GDM1 (cell line): Measurements from ENCODE around the gene POLN.

Source experiments
- DNase-seq: peaks from one replicate; lab custom pipeline; 2025; lab: John Stamatoyannopoulos, UW

The POLN gene

GRCh38 chr4:2070421-2071251, 171.3 kb downstream of the POLN start:
- no peak for DNase-seq

DNA sequence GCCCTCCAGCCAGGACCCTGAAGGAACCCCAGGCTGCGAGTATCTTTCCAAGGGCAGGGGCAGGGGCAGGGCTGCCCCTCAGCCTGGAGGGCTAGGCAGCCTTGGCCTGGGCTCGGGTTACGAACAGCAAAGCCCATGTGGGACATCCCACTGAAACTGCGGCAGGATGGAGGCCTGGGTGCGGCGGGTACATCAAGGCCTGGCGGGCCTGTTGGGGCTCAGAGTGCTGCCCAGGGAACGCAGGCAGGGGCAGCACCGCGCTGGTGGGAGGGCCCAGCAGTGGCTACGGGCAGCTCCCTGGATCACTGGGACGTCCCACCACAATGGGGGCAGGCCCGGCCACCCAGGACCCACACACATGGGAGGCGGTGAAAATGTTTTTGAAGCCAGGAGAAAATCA, 171.9 kb downstream of the POLN start:
- no peak for DNase-seq

- DNase-seq: no peak
Observed at GRCh38 chr4:2069161-2069971, 172.6 kb downstream of the POLN start.

DNA sequence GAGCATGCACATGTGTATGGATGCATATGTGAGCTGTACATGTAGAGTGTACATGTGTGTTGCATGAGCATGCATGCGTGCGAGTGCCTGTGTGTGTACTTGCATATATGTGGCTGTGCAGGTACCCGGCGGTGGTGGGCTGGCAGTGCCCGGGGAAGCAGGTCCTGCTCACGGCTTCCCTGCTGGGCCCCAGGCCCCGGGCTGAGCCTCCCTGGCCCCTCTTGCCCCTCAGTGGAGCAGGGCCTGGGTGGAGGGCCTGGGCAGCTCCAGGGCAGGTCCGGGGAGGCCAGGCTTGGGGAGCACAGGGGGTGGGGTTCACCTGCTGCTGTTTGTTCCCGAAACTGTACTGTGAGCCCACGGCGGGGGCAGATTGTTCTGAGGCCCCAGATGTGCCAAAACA, 173.4 kb downstream of the POLN start:
- no peak for DNase-seq

DNA sequence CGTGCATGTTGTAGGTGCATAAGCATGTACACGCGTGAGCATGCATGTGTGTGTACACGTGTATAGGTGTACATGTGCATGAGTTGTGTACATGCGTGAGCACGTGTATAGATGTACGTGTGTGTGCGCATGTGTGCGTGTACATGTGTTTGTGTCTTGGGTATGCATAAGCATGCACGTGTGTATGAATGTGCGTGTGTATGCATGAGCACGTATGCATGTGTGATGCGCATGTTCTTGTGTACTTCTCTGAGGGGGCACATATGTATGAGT, 173.8 kb downstream of the POLN start:
- no peak for DNase-seq

DNA sequence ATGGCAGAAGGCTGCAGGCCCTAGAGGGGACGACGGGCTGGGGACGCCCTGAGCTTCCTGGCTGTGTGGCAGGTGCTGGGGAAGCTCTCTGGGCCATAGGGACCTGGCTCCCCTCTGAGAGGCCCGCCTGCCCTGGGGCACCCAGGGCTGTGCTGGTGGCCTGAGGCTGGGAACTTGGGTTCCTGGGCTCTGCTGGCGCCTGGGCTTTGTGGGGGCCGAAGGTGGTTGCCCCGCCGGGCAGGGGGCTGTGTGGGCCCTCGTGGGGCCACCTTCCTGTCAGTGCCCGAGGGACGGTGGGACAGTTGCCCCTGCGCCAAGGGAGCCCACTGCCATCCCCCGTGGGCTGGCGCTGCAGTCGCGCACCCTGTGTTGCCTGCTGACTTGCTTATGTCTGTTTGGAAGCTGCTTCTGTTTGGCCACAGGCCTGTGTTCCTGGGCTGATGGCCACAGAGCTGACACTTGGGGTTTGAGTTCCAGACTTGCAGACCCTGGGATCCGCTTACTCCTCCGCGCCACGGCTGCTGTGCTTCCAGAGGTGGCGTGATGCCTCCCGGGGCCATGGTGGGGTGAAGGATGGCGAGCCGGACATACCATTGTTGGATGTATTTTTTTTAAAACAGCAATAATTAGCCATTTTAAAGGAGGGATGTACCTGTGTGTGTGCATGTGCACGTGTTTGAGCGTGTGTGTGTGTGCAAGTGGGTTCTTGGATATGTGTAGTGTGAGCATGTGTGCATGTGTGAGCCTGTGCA, 174.3 kb downstream of the POLN start:
- no peak for DNase-seq

- no peak for DNase-seq
Observed at GRCh38 chr4:2066571-2067445, 175.1 kb downstream of the POLN start.

DNA sequence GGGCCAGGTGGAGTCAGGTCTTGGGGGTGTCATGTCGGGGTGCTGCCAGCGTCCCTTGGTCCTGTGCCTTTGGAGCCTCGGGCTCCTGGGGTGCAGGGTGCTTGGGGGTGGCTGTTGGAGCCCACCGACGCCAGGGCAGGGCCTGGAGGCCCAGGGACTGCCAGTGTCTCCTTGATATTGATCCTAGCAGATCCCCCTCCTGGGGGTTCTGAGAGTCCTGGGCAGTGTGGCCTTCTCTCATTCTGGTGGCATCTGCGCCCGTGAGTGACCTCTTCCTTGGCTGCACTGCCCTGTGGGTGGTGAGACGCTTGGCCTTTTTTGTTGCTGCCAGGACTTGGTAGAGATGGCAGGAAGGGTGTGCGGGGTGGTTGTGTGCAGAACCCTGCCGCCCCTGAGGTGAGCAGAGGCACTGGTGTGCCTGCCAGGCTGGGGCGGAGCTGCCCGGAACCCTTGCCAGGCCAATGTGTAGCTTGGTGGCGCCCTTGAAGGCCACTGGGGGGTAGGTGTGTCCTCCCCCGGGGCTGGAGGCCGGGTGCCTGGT, 175.8 kb downstream of the POLN start:
- no peak for DNase-seq

DNA sequence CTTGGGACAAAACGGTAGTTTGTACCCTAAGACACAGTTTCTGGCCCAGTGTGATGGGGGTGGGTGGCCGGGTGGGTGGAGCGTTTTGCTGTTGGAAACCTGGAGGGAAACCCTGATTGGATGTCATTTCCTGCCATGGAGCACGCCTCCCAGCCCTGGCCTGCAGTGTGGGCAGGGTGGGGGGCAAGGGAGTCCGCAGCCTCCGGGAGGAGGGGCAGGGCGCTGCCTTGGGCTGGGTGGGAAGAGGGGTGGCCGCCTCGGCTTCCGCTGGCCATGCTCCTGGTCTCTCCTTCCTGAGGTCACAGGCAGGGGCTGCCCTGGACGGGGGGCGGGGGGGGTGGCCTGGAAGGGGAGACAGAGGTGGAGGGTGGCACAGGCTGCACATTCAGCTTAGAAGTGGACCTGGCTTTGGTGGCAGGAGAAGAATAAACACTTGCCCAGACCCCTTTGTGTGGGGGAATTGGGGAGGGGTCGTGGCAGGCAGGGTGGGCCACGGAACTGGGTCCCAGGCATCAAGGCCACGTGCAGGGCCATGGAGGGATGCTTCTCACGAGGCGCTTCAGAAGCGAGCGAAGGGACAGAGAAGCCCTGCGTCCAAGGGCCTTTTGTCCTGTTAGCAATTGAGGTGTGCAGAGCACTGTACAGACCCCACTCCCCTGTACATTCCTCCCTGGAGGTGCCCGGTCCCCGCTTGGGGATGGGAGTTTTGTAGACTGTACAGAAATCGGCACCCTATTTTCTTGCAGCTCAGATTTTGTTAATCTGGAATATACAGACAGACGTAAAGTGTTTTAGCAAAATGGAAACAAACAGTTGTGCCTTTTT, 176.6 kb downstream of the POLN start:
- no peak for DNase-seq

GRCh38 chr4:2064276-2064991, 177.5 kb downstream of the POLN start:
- DNase-seq: no peak

GRCh38 chr4:2063557-2064275, 178.2 kb downstream of the POLN start:
- no peak for DNase-seq

- DNase-seq: no peak
Observed at GRCh38 chr4:2062808-2063524, 179.0 kb downstream of the POLN start.

- no peak for DNase-seq
Observed at GRCh38 chr4:2062168-2062807, 179.6 kb downstream of the POLN start.

- no peak for DNase-seq
Observed at GRCh38 chr4:2061186-2062131, 180.5 kb downstream of the POLN start.

DNA sequence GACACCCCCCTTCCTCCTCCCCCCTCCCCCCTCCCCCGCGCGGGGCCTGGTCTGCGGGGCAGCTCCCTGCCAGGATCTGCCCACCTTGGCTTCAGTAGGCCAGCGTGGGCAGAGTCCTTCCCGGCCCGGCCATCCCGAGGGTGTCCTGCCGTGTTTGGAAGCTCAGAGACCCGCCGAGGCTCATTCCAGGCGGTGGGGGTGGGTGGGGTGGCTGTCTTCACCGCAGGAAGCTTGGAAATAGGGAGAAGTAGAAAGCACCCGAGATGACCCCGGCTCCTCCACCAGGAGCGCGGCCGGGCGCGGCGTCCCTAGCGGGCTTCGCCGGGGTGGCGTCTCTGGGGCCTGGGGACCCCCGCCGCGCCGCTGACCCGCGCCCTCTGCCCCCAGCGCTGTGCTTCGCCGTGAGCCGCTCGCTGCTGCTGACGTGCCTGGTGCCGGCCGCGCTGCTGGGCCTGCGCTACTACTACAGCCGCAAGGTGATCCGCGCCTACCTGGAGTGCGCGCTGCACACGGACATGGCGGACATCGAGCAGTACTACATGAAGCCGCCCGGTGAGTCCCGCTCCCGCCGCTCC, 181.2 kb downstream of the POLN start:
- no peak for DNase-seq

- DNase-seq: no peak
Observed at GRCh38 chr4:2059726-2060602, 182.0 kb downstream of the POLN start.
